Frontal cortex (tissue), 4 donors: ENCODE results near the gene ARHGAP22. TPM values are rescaled to one million over a fixed set of nuclear protein-coding genes. Genes with fewer than 3 reads are reported as not detected.
"Not testable (repeated sequence)": the region's sequence is repeated elsewhere in the genome, so short reads cannot be mapped to it uniquely, and the experiment has no call there.

ENCODE experiments used
- DNase-seq, 2 donors: peaks; one replicate each; pipeline ENCODE4 v3.0.0; 2012; ENCODE audit warnings: low spot score in 2 of 2
- FAIRE-seq: peaks from 2 replicates; lab custom pipeline; 2012; peaks lifted over from hg19 to GRCh38; lab: Jason Lieb, UNC
- total RNA-seq: library from RNA; depleted of rRNA; stranded (reverse); fragments of >200 nt; gene quantifications from one replicate; pipeline ENCODE4 v1.2.3, GENCODE V29; 2014
- donor health status: control.
- donor health status: control.
- donor health status: control.

ARHGAP22 gene, protein sequence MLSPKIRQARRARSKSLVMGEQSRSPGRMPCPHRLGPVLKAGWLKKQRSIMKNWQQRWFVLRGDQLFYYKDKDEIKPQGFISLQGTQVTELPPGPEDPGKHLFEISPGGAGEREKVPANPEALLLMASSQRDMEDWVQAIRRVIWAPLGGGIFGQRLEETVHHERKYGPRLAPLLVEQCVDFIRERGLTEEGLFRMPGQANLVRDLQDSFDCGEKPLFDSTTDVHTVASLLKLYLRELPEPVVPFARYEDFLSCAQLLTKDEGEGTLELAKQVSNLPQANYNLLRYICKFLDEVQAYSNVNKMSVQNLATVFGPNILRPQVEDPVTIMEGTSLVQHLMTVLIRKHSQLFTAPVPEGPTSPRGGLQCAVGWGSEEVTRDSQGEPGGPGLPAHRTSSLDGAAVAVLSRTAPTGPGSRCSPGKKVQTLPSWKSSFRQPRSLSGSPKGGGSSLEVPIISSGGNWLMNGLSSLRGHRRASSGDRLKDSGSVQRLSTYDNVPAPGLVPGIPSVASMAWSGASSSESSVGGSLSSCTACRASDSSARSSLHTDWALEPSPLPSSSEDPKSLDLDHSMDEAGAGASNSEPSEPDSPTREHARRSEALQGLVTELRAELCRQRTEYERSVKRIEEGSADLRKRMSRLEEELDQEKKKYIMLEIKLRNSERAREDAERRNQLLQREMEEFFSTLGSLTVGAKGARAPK
- total RNA-seq, result 1.6 TPM

DNA sequence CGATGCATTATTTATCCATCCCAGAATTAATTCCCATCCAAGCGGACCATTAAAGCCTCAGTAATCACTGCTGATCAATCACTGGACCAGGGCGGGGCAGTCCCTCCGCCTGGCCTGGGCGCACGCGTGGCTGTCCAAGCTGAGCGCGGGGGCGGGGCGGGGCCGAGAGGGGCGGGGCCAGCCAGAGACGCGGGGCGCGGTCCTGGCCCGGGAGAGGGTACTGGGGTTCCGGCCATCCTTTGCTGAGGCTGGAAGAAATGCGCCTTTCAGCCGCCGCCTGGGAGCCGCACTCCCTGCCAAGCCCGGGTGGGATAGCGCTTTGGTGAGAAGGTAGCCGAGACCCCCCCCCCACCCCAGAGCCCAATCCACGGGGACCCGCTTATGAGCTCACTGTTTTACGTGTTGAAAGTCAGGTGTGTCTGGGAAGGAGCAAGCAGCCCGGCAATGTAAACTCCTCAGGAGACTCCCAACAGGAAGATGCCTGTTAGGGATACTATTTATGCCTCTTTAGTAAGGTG is at the start of gene ARHGAP22:
Gene ARHGAP22, minus strand, starts transcription at position 83 of the 518 bp plus-strand sequence. CDS start 277 bp downstream, outside the sequence.
- DNase-seq (peak; percentile 73 to 80), FAIRE-seq (no peak)

DNA sequence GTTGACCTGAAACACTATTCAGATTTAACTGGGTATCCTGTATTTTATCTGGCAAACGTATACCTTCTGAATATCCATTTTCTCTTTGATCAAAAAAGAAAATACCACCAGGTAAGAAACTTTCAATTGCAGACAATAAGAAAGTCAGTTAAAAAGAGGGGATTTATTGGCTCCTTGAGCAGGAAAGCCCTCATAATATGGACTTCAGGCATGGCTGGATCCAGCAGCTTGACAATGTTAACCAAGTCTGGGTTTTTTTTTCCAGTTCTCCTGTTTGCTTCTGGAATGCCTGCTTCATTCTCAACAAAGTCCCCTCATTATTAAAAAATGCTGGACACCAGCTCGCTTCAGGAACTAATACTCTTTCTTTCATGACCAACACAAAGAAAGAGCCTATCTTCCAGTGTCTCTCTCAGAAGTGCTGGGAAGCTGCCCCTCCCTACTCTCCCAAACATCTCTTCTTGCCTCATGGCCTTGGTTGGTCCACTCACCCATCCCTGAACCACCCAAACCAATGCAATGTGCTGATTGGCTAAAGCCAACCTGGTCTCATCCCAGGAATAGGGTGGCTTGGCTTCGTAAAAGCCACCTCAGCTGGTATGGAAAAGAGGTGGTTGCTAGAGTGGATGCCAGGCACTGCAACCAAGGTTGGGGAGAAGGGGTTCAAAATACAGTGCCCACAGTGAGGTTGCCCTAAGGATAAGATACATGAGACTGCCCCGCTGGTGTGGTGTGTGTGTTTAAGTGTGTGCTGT is 49.2 kb upstream of the ARHGAP22 start:
- no peak for FAIRE-seq

DNA sequence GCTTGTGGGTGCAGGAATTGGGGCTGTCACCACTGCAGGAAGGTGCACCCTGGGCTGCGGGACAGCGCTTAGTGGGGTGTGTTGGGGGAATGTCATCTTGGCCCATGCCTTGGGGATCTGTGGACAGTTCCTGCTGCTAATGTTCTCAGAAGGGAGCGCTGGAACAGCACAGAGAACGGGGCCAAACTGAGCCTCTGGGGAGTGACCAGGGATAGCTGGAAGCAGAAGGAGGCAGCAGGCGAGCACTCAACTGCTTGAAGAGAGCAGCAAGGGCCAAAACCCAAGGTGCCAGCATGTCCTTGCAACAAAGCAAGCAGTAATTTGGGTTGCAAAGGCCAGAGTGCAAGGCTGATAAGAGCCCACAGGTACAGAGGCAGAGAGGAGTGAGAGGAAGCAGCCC is 48.5 kb upstream of the ARHGAP22 start:
- FAIRE-seq, result no peak
- DNase-seq, result no peak

More for the DNA sequence above, 49.2 kb upstream of the ARHGAP22 start:
- no peak for DNase-seq

- DNase-seq (no peak), FAIRE-seq (no peak)
These were observed 47.5 kb upstream of the ARHGAP22 start for GRCh38 chr10:48652344-48652743.

- FAIRE-seq (no peak), DNase-seq (no peak)
These were observed 47.0 kb upstream of the ARHGAP22 start for GRCh38 chr10:48651839-48652238.

- no peak for FAIRE-seq
These were observed 46.4 kb upstream of the ARHGAP22 start for GRCh38 chr10:48651293-48651692.

DNA sequence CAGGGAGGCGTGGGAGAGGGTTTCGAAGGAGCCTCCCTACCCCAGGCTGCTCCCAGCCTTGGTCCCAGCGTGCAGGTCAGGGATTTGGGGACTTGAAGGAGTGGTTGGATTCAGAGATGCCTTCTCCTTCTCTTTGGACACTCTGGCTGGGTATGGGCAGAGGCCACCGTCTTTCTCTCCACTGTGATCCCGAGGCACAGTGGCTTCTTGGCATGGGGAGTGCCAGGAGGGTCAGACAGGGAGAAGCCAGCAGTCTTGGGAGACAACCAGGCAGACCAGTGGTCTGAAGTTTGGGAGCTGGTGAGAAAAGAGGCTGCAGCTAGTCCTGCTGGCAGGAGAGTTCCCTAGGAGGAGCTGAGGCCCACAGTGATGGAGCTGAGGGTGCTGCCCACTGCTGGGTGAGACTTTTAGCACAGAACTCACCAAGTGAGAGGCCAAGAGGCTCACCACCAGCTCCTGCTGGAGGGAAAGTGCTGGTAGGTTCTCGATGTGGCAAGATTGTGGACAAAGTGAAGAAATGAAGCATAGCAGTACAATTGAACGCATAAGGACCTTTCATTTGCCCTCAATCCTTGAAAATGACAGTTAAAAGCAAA is 44.6 kb upstream of the ARHGAP22 start:
- FAIRE-seq, result no peak
- DNase-seq, result no peak

More at GRCh38 chr10:48651293-48651692, 46.4 kb upstream of the ARHGAP22 start:
- no peak for DNase-seq

DNA sequence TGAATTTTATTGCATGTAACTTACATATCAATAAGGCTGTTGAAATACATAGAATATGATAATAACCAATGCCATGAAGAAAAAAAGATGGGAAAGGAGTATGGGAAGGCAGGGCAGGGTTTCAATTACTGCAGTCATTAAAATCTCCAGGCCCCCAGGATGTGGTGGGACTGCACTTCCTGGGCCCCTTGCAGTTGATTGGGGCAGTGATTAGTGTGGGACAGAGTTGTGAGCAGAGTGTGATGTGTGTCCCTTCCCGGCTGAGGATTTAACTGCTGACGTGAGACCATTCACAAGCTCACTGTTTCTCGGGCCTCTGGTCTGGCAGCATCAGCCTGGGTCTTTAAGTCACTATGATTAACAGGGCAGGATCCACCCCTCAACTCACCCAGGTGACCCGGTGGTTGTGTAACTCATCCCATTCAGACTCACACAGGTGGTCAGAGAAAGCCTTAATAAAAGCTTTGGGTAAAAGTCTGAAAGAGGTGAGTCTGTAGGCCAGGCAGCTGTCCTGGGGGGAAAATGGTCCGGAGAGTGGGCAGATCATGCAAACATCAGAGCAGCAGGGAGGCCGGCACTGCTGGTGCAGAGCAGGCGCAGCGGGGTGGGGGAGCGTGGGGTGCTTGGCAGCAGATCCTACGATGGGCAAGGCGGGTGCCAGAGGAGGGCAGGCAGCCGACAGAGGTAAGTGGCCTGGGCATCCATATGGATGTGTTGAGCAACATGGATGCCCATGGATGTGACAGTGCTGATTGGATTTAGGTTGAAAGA is 43.5 kb upstream of the ARHGAP22 start:
- DNase-seq (no peak), FAIRE-seq (no peak)

DNA sequence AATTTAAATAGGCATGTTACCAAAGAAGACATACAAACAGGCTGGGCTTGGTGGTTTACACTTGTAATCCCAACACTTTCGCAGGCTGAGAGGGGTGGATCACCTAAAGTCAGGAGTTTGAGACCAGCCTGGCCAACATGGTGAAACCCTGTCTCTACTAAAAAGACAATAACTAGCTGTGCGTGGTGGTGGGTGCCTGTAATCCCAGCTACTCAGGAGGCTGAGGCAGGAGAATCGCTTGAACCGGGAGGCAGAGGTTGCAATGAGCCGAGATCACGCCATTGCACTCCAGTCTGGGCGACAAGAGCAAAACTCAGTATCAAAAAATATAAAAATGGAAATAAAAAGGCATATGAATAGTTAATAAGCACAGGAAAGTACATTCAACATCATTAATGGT is 42.2 kb upstream of the ARHGAP22 start:
- FAIRE-seq, DNase-seq: not testable (repeated sequence)

- DNase-seq (no peak), FAIRE-seq (no peak)
These were observed 40.7 kb upstream of the ARHGAP22 start for GRCh38 chr10:48645600-48645999.

DNA sequence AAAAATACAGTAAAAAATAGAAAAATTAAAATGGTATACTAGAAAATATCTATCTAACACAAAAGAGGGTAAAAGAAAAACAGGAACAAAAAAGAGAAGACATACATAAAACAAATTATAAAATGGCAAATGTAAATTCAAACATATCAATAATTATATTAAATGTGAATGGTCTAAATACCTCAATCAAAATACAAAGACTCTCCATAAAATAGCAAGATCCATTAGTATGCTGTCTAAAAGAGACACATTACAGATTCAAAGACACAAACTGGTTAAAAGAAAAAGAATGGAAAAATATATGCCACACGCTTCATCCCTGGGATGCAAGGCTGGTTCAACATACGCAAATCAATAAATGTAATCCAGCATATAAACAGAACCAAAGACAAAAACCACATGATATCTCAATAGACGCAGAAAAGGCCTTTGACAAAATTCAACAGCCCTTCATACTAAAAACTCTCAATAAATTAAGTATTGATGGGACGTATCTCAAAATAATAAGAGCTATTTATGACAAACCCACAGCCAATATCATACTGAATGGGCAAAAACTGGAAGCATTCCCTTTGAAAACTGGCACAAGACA is 36.3 kb upstream of the ARHGAP22 start:
- DNase-seq, result not testable (repeated sequence)
- FAIRE-seq, result peak; percentile 70

GRCh38 chr10:48640326-48640725 is 35.5 kb upstream of the ARHGAP22 start:
- no peak for DNase-seq
- FAIRE-seq, result no peak

DNA sequence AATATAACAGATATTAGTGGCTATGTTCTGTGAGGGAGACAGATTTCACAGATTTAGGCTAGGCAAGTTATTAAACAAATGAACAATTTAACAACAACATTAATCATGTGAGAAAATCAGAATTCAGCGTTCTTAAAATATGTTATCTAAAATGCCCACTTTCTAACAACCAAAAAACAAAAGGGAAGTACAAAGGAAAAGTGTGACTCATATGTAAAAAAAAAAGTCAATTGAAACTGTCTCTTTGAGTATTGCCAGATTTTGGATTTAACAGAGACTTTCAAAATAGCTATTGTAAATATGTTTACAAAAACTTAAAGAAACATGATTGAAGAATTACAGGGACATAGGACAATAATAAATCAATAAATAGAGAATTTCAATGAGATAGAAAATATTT is 34.8 kb upstream of the ARHGAP22 start:
- FAIRE-seq (no peak), DNase-seq (no peak)

- FAIRE-seq, result no peak
- no peak for DNase-seq
These were observed 34.1 kb upstream of the ARHGAP22 start for GRCh38 chr10:48638739-48639527.

DNA sequence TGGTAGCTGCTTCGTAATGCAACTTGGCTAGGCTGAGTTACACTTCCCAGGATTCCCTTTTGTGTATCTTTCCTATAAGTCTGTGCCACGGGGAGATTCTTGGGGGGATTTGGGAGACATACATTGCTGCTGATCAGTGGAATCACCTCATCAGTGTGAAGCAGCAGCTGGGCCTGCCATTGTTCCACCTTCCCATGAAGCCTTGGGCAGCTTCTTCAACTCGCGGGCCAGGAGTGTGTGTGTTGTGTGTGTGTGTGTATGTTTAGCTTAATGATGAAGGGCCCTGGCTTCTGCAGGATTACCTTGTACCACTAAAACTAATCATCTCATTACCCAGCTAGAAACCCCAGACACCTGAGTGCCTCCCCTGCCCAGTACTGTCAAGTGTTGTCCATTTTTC is 33.3 kb upstream of the ARHGAP22 start:
- DNase-seq (no peak), FAIRE-seq (no peak)

GRCh38 chr10:48636901-48637300 is 32.0 kb upstream of the ARHGAP22 start:
- no peak for DNase-seq
- no peak for FAIRE-seq

DNA sequence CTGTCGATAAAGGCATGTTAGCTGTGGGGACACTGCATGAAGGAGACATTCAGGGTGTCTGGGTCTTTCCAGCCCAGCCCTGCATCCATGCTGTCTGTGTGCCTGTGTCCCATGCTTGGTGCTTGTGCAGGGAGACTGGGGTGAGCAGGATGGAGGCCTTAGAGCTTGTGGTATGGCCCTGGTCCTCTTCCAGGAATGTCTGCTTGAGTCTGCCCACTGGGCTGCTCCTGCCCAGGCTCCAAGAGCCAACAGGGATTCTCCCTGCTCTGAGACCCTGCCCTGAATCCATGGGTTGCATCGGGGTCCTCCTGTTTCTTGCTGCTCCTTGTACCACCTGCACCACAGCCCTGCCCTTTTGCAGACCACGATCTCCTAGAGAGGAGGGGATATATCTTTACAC is 31.4 kb upstream of the ARHGAP22 start:
- DNase-seq, result no peak
- no peak for FAIRE-seq

DNA sequence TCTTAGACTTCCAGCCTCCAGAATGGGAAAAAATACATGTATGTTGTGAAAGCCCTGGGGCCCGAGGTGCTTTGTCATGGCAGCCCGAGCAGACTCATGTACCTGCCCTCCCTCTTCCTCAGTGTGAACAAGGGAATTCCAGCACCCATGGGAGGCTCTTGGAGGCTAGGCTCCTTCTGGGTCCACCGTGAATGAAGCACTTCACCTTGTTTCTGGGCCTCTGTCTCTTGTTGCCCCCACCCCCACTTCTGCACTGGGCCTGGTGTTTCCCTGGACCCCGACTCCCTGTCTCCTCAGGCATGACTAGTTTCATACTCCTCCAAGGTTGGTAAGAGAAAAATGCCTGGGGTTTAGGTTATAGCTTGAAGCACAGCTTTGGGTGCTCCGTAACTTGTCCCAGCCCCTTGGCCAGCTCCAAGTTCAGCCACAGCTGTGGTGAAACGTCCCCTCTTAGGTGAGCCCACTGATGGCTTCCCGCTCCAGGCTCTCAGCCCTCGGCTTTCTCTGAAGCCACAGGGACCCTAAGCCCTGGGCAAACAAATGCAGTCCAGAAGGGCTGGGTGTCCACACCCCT is 30.2 kb upstream of the ARHGAP22 start:
- no peak for DNase-seq
- no peak for FAIRE-seq
